ENCODE results near the gene RFX2.
"Not testable (repeated sequence)": the region's sequence is repeated elsewhere in the genome, so short reads cannot be mapped to it uniquely, and the experiment has no call there.

RFX2 gene

GRCh38 chr19:5999693-6000092, 110.6 kb downstream of the RFX2 start:
- H3K4me3 ChIP-seq (ENCODE audit: low read depth, low read length), result no peak overlapping the region
- DNase-seq (ENCODE audit: low read depth), result no peak

- no peak overlapping the region for H3K4me3 ChIP-seq (ENCODE audit: low read depth, low read length)
- no peak for DNase-seq (ENCODE audit: low read depth)
These were observed 112.9 kb downstream of the RFX2 start for GRCh38 chr19:5997371-5997770.

- DNase-seq (ENCODE audit: low read depth), result no peak
- no peak overlapping the region for H3K4me3 ChIP-seq (ENCODE audit: low read depth, low read length)
These were observed 113.5 kb downstream of the RFX2 start for GRCh38 chr19:5996623-5997320.

- no peak overlapping the region for H3K4me3 ChIP-seq (ENCODE audit: low read depth, low read length)
- DNase-seq (ENCODE audit: low read depth), result no peak
These were observed 114.2 kb downstream of the RFX2 start for GRCh38 chr19:5996102-5996501.

GRCh38 chr19:5995606-5996005, 114.7 kb downstream of the RFX2 start:
- DNase-seq (ENCODE audit: low read depth), result no peak
- no peak overlapping the region for H3K4me3 ChIP-seq (ENCODE audit: low read depth, low read length)

- H3K4me3 ChIP-seq (ENCODE audit: low read depth, low read length), result no peak overlapping the region
- no peak for DNase-seq (ENCODE audit: low read depth)
These were observed 115.7 kb downstream of the RFX2 start for GRCh38 chr19:5994405-5995165.

- DNase-seq (ENCODE audit: low read depth), result no peak
- no peak overlapping the region for H3K4me3 ChIP-seq (ENCODE audit: low read depth, low read length)
These were observed 116.5 kb downstream of the RFX2 start for GRCh38 chr19:5993648-5994358.

- no peak for DNase-seq (ENCODE audit: low read depth)
- H3K4me3 ChIP-seq (ENCODE audit: low read depth, low read length), result no peak overlapping the region
These were observed 117.1 kb downstream of the RFX2 start for GRCh38 chr19:5993201-5993600.

GRCh38 chr19:5992756-5993155, 117.5 kb downstream of the RFX2 start:
- no peak for DNase-seq (ENCODE audit: low read depth)
- H3K4me3 ChIP-seq (ENCODE audit: low read depth, low read length), result no peak overlapping the region

- no peak overlapping the region for H3K4me3 ChIP-seq (ENCODE audit: low read depth, low read length)
- no peak for DNase-seq (ENCODE audit: low read depth)
These were observed 119.0 kb downstream of the RFX2 start for GRCh38 chr19:5991244-5991838.

- H3K4me3 ChIP-seq (ENCODE audit: low read depth, low read length), result no peak overlapping the region
- DNase-seq (ENCODE audit: low read depth), result no peak
These were observed 120.0 kb downstream of the RFX2 start for GRCh38 chr19:5990289-5990797.

- no peak overlapping the region for H3K4me3 ChIP-seq (ENCODE audit: low read depth, low read length)
- DNase-seq (ENCODE audit: low read depth), result no peak
These were observed 120.8 kb downstream of the RFX2 start for GRCh38 chr19:5989388-5990074.

GRCh38 chr19:5988517-5989387, 121.5 kb downstream of the RFX2 start:
- no peak overlapping the region for H3K4me3 ChIP-seq (ENCODE audit: low read depth, low read length)
- DNase-seq (ENCODE audit: low read depth), result no peak

- no peak overlapping the region for H3K4me3 ChIP-seq (ENCODE audit: low read depth, low read length)
- peak; percentile 22 for DNase-seq (ENCODE audit: low read depth)
These were observed 123.1 kb downstream of the RFX2 start for GRCh38 chr19:5987077-5987818.

- not testable (repeated sequence) for DNase-seq (ENCODE audit: low read depth); H3K4me3 ChIP-seq (ENCODE audit: low read depth, low read length)
These were observed 124.5 kb downstream of the RFX2 start for GRCh38 chr19:5985837-5986236.

- no peak overlapping the region for H3K4me3 ChIP-seq (ENCODE audit: low read depth, low read length)
- DNase-seq (ENCODE audit: low read depth), result no peak
These were observed 125.1 kb downstream of the RFX2 start for GRCh38 chr19:5985098-5985783.

GRCh38 chr19:5984600-5984999, 125.7 kb downstream of the RFX2 start:
- H3K4me3 ChIP-seq (ENCODE audit: low read depth, low read length), result no peak overlapping the region
- DNase-seq (ENCODE audit: low read depth), result no peak

Measured in skeletal muscle cell (primary cell).